Activated CD8-positive, alpha-beta memory T cell treated with anti-CD3 and anti-CD28 coated beads, Interleukin-2, amount 50 U/mL, for 24 hours (primary cell): ENCODE data around the gene ADAMTS2.

Experiments used
- DNase-seq: peaks from one replicate; pipeline ENCODE4 v3.0.0-alpha.2; 2020; ENCODE audit errors: extremely low read depth

Gene ADAMTS2

GRCh38 chr5:179343719-179344430 lies 1.4 kb downstream of the ADAMTS2 start:
- no peak for DNase-seq

- DNase-seq = no peak
Observed at GRCh38 chr5:179343021-179343718, 2.1 kb downstream of the ADAMTS2 start.

GRCh38 chr5:179342577-179342976 lies 2.7 kb downstream of the ADAMTS2 start:
- DNase-seq = no peak

GRCh38 chr5:179340465-179340864 lies 4.8 kb downstream of the ADAMTS2 start:
- no peak for DNase-seq

GRCh38 chr5:179339996-179340395 lies 5.3 kb downstream of the ADAMTS2 start:
- DNase-seq = no peak

- no peak for DNase-seq
Observed at GRCh38 chr5:179339081-179339480, 6.2 kb downstream of the ADAMTS2 start.

- no peak for DNase-seq
Observed at GRCh38 chr5:179337796-179338676, 7.2 kb downstream of the ADAMTS2 start.

- no peak for DNase-seq
Observed at GRCh38 chr5:179336871-179337795, 8.1 kb downstream of the ADAMTS2 start.

GRCh38 chr5:179336126-179336870 lies 9.0 kb downstream of the ADAMTS2 start:
- DNase-seq = no peak

- DNase-seq = no peak
Observed at GRCh38 chr5:179333796-179334761, 11.2 kb downstream of the ADAMTS2 start.

- no peak for DNase-seq
Observed at GRCh38 chr5:179332741-179333290, 12.4 kb downstream of the ADAMTS2 start.

GRCh38 chr5:179331591-179332375 lies 13.5 kb downstream of the ADAMTS2 start:
- no peak for DNase-seq

GRCh38 chr5:179330186-179330900 lies 14.9 kb downstream of the ADAMTS2 start:
- no peak for DNase-seq

GRCh38 chr5:179328291-179328690 lies 17.0 kb downstream of the ADAMTS2 start:
- DNase-seq = no peak

GRCh38 chr5:179327021-179327735 lies 18.1 kb downstream of the ADAMTS2 start:
- no peak for DNase-seq

- DNase-seq = no peak
Observed at GRCh38 chr5:179326122-179326927, 18.9 kb downstream of the ADAMTS2 start.
